Prostate gland (tissue), 2 donors: ENCODE results near the gene MS4A6A.

Experiments used
- CTCF ChIP-seq, 4 experiments: fragments of 200-600 bp in 2 of 4; fragments of 450-650 bp in 2 of 4; sonication (generic) in 2 of 4; IDR thresholded peaks; 1 replicate in 3 of 4; 2 replicates in 1 of 4; pipeline ENCODE4 v1.5.1; 2016 to 2019; ENCODE audit warnings: antibody characterized with exemption in 4 of 4, mild to moderate bottlenecking in 2 of 4, moderate library complexity in 2 of 4
- POLR2A ChIP-seq: fragments of 450-650 bp; IDR thresholded peaks from one replicate; pipeline ENCODE4 v1.6.1; 2016; ENCODE audit warnings: antibody characterized with exemption, mild to moderate bottlenecking

DNA sequence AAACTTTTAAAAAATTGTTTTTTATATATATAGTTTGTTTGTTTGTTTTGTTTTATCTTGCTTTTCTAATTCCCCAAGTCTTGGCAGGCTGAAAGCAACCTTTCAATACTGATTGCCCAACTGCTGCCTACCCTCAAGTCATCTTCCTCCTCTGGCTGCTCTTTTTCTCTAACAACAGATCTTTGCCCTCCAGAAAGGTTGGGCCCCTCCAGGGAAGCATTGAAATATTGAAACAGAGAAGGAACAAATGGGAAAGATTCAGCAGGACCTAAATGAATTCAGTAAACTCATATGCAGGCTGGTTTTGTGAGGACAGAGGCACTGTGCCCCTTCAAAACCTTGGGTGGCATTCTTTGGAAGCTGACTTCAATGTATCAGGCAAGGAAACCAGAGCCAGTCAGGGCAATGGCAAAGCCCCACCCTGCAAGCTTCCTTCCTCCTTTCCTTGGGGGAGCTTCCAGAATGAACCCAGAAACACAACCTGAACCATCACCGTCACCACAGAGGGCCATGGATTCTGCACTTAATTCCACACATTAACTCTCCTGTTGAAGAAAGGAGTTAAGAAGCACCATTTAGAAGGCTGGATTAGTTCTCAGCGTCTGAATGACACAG, 815 bp upstream of the MS4A6A start:
- TF ChIP-seq POLR2A (no peak), CTCF (IDR thresholded peaks at IDR 0.05) (no peak)
